GM12878 (cell line): ENCODE measurements around the gene SATB2.

ENCODE experiments used
- MLLT1 ChIP-seq: fragments of 450-650 bp; IDR thresholded peaks from 2 replicates; pipeline ENCODE4 v1.6.1; 2016; ENCODE audit warnings: mild to moderate bottlenecking
- MTA2 ChIP-seq: fragments of 450-650 bp; IDR thresholded peaks from 2 replicates; pipeline ENCODE4 v1.6.1; 2016; ENCODE audit warnings: low read depth, mild to moderate bottlenecking, moderate library complexity
- NFIC ChIP-seq: IDR thresholded peaks from 2 replicates; pipeline ENCODE4 v1.6.1; 2012; ENCODE audit warnings: low read depth, mild to moderate bottlenecking, inconsistent platforms, low read length, moderate library complexity
- NFYA ChIP-seq: IDR thresholded peaks from 2 replicates; pipeline ENCODE4 v1.6.1; 2011; ENCODE audit warnings: low read depth, mild to moderate bottlenecking, low read length, improper control_type of control experiment, borderline replicate concordance
- SPI1 ChIP-seq: IDR thresholded peaks from 2 replicates; pipeline ENCODE4 v1.6.1; 2011; ENCODE audit warnings: low read depth, mild to moderate bottlenecking, low read length, moderate library complexity, borderline replicate concordance; ENCODE audit not compliant: insufficient read depth

- TF ChIP-seq MLLT1 (no peak), NFIC (no peak), SPI1 (no peak), MTA2 (no peak), NFYA (no peak)
These were observed 5.3 kb downstream of the SATB2 start for GRCh38 chr2:199452260-199452990.
